Amygdala (tissue), 56 donors: ENCODE data around the gene AFF1.
"Not testable (repeated sequence)": the region's sequence is repeated elsewhere in the genome, so short reads cannot be mapped to it uniquely, and the experiment has no call there.

Experiments
- DNase-seq, 56 donors: peaks; one replicate each; lab custom pipeline; 2025; lab: John Stamatoyannopoulos, UW

Gene AFF1

GRCh38 chr4:87050596-87050995, 115.8 kb downstream of the AFF1 start:
- DNase-seq: no peak

GRCh38 chr4:87051121-87051713, 116.4 kb downstream of the AFF1 start:
- DNase-seq: no peak

GRCh38 chr4:87052615-87053014, 117.8 kb downstream of the AFF1 start:
- DNase-seq: no peak

GRCh38 chr4:87053176-87053658, 118.4 kb downstream of the AFF1 start:
- no peak for DNase-seq

- no peak for DNase-seq
Measured at GRCh38 chr4:87053802-87054767, 119.3 kb downstream of the AFF1 start.

- DNase-seq: peak in 1 of 56 donors; percentile 23
Measured at GRCh38 chr4:87054900-87055299, 120.1 kb downstream of the AFF1 start.

GRCh38 chr4:87055311-87055710, 120.5 kb downstream of the AFF1 start:
- peak in 1 of 56 donors; percentile 15 for DNase-seq

GRCh38 chr4:87056881-87057280, 122.1 kb downstream of the AFF1 start:
- DNase-seq: no peak

GRCh38 chr4:87057835-87058355, 123.1 kb downstream of the AFF1 start:
- DNase-seq: no peak

- peak in 25 of 56 donors; percentile 2 to 57 (median 22) for DNase-seq
Measured at GRCh38 chr4:87058356-87059073, 123.7 kb downstream of the AFF1 start.

GRCh38 chr4:87060957-87061356, 126.1 kb downstream of the AFF1 start:
- no peak for DNase-seq

GRCh38 chr4:87065021-87065420, 130.2 kb downstream of the AFF1 start:
- no peak for DNase-seq

- no peak for DNase-seq
Measured at GRCh38 chr4:87066403-87067123, 131.8 kb downstream of the AFF1 start.

GRCh38 chr4:87067124-87067885, 132.5 kb downstream of the AFF1 start:
- no peak for DNase-seq

GRCh38 chr4:87068583-87069021, 133.8 kb downstream of the AFF1 start:
- peak in 3 of 56 donors; percentile 8 to 44 (median 15) for DNase-seq

- no peak for DNase-seq
Measured at GRCh38 chr4:87069037-87069742, 134.4 kb downstream of the AFF1 start.

- DNase-seq: no peak
Measured at GRCh38 chr4:87071401-87071800, 136.6 kb downstream of the AFF1 start.

GRCh38 chr4:87072545-87072944, 137.7 kb downstream of the AFF1 start:
- DNase-seq: not testable (repeated sequence)
